Esophagus squamous epithelium (tissue), 4 donors: ENCODE results near the gene TRAP1.

Experiments used
- POLR2A ChIP-seq, 4 donors: fragments of 450-650 bp; IDR thresholded peaks; one replicate each; pipeline ENCODE4 v1.6.1; 2017; ENCODE audit warnings: antibody characterized with exemption in 4 of 4, mild to moderate bottlenecking in 4 of 4, moderate library complexity in 3 of 4
- TF ChIP-seq, protein P1 (sequence below), 6 experiments: fragments of 450-650 bp in 4 of 6; fragments of 200-600 bp in 2 of 6; sonication (generic) in 2 of 6; IDR thresholded peaks; one replicate each; pipeline ENCODE4 v1.5.1; 2016 to 2019; ENCODE audit warnings: antibody characterized with exemption in 6 of 6, mild to moderate bottlenecking in 4 of 6, moderate library complexity in 4 of 6

DNA sequence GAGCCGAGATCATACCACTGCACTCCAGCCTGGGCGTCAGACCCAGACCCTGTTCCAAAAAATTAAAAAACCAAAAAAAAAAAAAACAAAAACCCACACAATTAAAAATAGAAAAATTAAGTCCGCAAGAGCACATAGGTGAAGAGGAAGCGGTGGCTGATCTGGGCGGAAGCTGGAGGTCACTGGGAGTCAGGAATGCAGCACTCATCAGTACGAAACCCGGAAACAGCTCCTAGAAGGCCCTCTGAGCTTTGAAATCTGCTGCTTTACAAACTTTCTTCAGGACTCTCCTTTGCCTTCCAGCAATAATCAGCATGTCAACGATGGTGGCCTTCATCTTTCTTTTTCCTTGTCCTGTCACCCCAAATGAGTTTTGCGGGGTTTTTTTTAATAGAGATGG is 29.5 kb downstream of the TRAP1 start:
- TF ChIP-seq, protein P1, sequence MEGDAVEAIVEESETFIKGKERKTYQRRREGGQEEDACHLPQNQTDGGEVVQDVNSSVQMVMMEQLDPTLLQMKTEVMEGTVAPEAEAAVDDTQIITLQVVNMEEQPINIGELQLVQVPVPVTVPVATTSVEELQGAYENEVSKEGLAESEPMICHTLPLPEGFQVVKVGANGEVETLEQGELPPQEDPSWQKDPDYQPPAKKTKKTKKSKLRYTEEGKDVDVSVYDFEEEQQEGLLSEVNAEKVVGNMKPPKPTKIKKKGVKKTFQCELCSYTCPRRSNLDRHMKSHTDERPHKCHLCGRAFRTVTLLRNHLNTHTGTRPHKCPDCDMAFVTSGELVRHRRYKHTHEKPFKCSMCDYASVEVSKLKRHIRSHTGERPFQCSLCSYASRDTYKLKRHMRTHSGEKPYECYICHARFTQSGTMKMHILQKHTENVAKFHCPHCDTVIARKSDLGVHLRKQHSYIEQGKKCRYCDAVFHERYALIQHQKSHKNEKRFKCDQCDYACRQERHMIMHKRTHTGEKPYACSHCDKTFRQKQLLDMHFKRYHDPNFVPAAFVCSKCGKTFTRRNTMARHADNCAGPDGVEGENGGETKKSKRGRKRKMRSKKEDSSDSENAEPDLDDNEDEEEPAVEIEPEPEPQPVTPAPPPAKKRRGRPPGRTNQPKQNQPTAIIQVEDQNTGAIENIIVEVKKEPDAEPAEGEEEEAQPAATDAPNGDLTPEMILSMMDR (IDR thresholded peaks at IDR 0.05), result no peak
- TF ChIP-seq POLR2A (IDR thresholded peaks at IDR 0.05), result no peak
